CD4-positive, alpha-beta T cell treated with Interleukin-1 beta for 1 hour (primary cell): ENCODE results near the gene GNL3.

ENCODE experiments used
- DNase-seq, 2 donors: peaks; one replicate each; pipeline ENCODE4 v3.0.0-alpha.2; 2020 to 2022

GNL3 gene

DNA sequence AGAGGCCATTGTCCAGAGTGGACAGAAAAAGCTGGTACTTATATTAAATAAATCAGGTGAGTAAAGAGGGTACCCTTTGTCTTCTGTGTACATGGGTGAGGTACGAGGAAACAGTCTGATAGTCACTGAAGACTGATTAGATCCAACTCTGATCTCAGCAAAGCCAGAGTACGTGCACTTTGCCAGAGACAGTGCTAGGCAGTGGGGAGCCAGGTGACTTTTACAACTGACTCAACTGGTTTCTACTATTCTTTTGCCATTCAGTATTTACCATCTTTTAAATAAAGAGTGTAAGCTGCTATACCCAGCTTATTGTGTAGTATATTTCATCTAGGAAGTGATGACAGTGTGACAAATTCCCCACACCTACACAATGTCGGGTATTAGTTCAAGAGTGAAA lies 3.3 kb downstream of the GNL3 start:
- DNase-seq: no peak

DNA sequence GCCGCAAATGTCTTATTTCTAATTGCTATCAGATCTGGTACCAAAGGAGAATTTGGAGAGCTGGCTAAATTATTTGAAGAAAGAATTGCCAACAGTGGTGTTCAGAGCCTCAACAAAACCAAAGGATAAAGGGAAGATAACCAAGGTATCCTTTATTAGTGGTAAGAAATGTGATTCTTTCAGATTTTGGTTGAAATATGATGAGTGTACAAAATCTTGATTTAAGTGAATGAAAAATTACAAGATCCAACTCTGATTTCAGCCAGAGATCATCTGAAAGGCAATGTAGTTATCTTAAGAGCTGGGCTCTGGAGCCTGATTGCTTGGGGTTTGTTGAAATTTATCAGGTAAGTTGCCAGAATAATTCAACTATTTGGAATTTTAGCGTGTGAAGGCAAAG lies 4.7 kb downstream of the GNL3 start:
- DNase-seq: no peak

DNA sequence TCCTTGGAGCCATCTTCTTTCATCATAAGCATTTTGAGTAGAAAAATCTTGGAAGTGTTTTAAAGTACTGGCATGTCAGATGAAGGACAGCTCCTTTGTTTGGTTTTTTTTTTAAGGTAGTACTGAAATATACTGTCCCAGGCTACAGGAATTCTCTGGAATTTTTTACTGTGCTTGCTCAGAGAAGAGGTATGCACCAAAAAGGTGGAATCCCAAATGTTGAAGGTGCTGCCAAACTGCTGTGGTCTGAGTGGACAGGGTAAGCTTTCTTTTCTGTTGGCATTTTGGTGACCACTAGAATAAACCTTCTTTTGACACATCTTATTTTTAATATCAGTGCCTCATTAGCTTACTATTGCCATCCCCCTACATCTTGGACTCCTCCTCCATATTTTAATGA lies 7.2 kb downstream of the GNL3 start:
- no peak for DNase-seq

DNA sequence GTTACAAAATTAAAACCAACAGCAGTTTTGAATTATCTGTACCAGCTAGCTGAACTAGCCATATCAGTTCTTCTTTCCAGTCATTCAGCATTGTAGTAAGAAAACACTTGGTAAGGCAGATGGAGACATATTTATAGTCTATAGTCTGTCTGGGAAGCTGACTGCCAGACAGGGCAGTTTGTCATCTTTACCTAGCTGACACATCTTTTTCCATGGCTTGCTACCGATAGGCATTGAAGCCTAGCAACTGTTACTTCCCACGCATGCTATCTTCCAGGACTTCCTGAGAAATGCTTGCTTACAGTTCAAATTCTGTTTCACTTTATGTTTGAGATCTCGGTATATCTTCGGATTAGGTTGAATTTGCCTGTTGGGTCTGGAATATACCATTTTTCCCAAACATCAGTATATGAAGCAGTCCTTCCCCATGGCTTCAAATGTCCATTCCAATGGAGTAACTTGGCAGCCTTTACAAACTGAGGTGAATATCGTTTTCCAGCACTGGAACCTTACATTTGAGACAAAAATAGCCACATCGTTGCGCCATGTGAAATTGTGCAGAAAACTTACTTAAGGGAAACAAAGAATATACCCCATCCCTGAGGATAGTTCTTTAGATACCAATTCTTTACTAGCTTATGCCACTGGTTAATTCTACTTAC lies 8.8 kb downstream of the GNL3 start:
- no peak for DNase-seq

DNA sequence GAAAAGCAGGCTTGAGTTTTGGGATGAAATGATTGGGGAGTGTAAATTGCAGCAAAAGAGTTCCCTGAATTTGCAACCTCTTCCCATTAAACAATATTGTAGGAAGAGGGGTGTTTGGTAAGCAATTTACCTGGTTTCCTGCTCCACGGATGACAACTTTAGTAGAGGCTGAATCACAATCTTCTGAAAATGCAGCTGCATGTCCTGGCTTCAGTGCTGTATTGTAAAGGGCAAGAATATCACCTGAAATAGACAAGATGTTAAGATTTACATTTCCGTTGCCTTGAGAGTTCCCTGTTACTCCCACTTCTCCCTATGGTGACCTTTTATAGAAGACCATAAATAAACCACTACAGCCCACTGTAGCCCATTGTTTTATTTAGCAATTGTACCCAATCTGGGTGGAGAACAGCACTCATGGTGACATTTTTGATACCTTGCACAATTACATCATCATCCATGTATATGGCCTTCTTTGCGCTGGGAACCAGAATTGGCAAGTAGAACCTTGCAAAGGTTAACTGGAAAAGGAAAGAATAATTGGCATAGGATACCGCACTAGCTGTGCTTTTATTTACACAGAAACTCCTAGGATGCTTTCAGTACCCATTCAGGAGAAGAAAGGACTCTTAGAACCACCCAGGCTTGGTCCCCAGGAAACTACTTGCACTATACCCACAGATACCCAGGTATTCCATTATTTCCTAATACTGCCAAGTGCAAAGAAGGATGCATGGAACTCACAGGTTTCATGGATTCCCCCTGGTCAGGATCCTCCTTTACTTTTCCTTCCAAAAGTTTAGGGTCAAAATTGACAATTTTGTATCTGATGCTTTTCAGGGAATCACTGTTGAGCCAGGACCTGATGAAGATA lies 10.2 kb downstream of the GNL3 start:
- no peak for DNase-seq

DNA sequence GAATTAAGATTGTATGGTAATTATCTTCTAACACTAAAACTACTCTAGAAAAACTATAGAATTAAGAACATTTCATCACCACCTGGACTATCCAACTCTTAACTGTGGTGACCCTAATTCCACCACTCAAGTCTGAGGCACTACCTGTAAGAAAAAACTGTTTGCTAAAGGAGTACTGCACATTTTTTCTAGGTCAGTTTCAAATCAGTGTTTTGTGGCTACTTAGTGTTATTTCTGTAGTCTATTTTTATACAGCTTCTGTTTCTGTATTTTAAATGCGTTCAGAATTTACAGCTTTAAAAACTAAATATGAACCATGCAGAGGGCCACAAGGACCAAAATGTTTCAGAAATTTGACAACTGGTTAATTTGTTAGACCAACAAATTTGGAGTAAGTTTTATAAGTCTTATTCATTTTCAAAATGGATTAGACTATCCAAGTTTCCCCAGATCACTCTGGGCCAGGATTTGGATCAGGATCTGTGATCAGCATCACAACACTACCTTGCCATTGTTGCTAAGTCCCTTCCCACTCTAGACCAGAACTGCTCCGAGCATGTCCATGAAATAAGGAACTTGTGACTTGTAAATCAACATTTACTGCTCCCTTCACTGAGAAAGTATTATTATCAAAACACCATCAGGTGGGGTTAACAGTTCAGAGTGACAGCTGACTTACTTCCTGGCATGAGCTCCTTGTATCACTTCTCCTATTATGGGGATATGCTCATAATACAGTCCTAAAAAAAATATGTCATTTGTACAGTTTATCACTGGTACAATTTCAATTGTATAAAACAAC lies 11.2 kb downstream of the GNL3 start:
- DNase-seq: no peak

DNA sequence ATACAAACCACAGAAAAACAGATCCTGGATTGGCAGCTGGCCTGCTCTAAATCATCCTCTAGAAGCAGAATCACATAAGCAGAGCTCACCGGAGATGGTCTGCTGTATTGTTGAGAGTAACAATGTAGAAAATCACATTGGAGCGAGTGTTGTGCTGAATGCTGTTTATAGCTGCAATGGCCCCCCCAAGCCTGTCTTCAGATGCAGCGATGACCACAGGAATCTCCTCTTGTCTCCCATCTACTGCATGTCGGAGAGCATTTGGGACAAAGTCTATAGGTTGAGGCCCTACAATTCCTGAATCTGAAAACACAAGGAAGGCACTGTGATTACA lies 11.8 kb downstream of the GNL3 start:
- no peak for DNase-seq

DNA sequence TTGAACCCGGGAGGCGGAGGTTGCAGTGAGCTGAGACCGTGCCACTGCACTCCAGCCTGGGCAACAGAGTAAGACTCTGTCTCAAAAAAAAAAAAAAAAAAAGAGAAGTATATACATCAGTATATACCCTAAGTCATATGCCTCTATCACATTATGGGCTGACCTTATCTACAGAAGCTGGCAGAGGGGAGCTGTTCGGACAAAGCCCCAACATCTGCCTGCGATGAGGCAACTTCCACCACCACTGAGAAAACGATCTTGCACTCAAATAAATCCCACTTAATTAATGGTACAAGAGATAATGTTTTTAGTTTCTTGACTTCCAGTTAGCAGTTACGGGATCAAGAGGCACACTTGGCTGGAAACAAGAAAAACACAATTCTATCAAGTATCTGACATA lies 17.5 kb downstream of the GNL3 start:
- no peak for DNase-seq

DNA sequence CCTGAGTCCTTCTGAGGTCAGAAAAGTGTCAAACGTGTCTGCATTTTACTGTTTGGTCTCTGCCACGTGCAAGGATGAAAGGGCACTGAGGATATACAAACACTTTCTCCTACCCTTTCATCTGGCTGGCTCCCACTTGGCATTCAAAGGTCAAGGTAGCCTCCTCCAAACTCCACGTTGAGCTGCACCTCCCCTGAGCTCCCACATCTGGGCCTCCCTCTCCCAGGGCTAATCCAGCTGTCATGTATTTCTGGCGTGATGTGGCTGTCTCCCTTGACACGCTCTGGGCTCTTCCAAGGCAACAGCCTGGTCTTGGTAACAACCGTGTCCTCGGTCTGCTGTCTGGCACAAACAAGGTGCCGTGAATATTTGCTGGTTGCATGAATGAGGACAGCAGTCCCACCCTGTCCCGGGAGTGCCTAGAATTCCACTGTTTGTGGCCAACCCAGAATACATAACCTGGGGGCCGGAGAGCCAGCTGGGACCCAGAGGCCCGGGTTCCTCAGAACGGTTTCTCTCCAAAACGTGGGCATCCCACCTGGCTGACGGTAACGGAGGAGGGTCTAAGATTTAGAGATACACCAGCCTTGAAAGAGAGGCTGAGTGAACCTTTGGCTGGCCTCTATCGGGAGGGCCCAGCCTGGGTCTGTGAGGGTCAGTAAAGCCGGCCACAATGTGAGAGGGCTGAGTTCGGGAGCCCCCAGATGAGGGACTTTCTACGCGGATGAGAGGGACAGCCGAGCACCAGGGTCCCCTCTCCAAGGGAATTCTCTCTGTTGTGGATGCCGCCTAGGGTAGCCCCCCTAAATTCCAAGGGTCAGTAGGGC lies 19.0 kb downstream of the GNL3 start:
- DNase-seq: no peak

DNA sequence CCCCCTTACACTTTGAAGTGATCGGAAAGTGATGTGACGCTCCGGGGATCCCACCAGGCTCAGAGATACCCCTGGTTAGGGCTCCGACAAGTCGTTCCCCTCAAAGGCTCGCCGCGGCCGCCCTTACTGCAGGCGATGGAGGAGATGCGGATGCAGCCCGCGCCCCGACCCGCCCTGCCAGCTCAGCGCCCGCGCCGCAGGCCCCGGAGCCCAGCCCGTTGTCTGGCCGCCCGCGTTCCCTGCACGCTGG lies 19.5 kb downstream of the GNL3 start:
- no peak for DNase-seq

DNA sequence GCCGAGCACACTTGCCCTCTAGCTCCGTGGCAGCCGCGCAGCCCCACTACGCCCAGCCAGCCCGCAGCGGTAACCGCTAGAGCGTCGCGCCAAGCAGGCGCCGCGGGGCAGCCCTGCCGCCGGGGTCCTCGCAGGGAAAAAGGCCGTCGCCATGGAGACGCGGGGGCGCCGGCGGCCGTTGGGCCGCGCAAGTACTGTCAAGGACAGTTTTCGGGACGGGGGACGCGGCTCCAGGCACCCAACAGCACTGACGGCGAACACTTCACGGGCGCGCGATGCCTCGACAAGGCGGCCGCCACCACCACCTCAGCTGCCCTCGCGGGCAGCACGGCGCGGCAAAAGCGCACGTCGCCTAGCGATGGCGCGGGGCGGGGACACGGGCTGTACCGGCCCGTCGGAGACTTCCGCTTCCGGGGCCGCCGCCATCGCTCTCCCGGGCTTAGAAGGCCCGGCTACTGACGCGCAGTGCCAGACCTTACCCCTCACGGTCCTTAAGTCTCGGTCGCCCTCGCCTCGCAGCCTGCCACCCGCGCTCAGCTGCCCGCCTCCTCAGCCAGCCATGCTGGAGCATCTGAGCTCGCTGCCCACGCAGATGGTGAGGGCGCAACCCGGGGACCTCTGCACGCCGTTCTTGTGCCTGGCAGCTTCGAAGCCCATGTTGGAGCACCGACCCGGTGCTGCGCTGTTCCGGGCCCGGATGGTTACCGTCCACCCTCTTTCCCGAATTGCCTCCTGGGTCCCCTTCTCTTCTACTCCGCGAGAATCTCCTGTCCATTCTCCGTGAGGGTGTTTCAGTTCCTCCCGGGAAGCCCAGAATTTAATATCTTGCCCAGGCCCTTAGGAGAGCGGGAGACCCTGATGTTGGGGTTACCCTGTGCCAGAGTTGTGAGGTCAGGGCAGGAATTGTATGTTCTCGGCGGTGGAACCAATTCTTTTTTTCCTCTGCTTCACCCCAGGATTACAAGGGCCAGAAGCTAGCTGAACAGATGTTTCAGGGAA lies 20.2 kb downstream of the GNL3 start, which contains the start of the genes GLT8D1 and SPCS1:
TSS of gene GLT8D1 (minus strand) at position 104 of the 999 bp plus-strand sequence. CDS start 5,331 bp downstream, outside the sequence.
TSS of gene SPCS1 (plus strand) at position 419 of the 999 bp plus-strand sequence. CDS start at position 560, 141 bp downstream.
- peak; percentile 86 for DNase-seq

DNA sequence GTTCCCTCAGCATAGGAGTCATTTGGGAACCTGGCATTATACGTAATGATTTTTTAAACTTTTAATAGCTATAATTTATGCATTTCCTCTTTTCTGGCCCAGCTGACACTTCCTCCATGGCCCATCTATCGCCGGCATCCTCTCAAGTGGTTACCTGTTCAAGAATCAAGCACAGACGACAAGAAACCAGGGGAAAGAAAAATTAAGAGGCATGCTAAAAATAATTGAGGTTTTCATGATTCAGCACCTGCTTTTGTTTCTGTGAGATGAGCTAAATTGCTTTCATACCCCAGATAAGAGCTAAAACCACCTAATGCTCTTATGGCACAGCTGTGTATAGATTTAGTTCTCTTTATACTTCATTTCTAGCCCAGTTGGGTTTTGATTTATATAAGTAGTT lies 21.8 kb downstream of the GNL3 start:
- no peak for DNase-seq

DNA sequence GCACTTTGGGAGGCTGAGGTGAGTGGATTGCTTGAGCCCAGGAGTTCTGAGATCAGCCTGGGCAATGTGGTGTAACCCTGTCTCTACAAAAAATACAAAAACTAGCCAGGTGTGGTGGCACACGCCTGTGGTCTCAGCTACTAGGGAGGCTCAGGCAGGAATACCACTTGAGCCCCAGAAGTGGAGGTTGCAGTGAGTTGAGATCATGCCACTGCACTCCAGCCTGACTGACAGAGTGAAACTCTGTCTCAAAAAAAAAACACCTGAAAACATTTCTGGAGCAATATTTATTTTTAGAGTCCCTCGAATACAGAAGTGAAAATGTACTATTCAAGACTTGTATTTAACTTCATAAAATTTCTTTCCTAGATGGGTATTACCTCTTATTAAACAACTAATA lies 24.7 kb downstream of the GNL3 start:
- no peak for DNase-seq

DNA sequence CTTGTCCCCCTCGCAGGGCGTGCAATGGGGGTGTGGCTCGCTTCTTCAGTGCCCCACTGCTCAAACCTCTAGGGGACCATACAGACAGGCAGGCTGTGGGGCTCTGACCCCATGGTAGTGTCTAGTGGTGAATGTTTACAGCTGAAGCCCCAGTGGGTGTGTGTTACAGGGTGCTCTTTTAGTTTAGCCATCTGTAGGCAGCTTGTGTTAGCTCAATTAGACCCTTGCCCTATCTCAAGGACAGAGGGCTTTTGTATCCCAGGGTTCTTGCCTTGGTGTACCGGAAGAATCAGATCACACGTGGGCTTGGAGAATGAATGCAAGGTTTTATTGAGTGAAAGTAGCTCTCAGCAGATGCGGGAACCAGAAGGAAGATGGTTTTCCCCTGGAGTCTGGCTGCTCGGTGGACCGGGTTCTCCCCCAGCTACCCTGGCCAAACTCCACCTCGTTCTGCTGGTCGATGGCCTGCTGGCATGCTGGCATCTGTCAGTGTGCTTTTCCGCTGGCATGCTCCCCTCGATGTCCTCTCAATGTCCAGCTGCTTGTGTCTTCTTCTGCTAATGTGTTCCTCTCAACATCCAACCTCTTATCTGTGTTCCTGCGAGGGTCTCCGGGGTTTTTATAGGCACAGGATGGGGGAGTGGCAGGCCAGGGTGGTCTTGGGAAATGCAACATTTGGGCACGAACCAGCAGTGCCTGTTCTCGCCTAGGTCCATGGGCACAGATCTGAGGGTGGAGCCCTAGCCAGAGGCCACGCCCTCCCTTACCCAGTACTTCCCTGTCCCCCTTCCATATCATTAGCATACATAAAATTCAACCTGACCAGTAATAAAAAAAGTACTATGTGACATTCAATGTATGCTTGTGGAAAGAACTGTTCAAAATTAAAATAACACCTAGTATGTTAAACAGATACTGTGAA lies 26.7 kb downstream of the GNL3 start:
- no peak for DNase-seq

DNA sequence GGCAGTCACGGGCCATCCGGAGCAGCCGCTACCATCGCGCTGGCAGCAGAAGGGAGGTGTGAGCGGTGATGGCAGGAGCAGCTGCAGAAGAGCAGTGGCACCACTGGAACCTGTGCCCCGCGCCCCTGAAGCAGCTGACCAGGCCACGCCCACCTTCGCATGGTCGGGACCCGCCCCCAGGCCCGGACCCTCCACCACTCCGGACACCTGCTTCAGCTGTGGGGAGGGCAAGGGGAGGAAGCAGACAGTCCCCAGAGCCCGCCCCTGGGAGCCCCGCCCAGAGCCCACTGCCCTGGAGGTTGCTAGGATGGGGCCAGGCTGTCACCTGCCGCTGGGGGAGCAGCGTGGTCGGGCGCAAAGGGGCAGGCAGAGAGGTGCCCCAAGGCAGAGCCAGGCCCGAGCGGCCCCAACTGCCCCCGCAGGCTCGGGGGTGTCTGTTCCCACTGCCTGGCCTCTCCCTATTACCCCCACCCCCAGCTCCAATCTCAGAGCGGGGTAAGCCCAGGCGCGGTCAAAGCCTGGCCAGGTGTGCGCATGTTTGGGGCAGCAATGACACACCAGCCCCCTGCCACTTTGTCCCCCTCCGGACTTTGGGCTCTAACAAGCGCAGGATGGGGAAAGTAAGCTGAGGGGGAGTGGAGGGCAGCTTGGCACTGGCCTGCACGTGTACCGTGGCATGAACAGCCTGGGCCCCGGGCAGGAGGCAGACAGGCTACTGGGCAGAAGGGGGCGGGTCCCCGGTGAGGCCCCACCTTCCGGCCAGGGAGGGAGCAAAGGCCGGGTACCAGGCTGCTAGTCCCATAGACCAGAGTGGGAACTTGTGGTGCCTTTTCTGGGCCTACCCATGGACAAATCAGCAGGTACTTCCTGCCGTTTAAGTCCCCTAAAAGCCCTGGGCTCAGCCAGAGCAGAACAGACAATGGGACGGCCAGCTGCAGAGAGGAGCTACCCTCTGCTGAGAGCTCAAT lies 28.8 kb downstream of the GNL3 start:
- DNase-seq: no peak

DNA sequence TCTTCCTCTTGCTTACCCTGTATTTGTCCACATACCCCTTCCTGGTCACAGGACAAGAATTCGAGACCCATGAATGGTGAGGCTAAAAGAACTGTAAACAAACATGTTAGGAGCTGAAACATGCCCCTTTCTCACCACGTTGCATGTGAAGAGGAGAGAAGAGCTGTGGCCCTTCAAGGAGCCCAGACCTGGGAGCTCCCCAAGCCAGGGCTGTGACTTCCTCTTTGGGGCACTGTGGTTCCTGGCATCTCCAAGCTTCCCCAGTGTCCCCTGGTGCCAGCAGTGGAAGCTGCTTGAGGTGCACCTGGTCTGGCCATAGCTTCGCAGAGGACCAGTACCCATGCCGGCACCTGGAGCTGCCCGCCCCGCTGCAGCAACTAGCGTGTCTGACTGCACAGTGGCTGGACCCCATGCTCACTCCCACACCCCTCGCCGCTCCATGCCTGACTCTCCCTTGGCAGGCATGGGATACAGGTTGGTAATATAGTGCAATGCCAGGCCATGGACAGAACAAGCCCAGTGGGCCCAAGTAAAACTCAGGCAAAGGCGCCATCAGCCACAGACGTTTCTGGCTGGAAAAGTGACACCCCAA lies 30.0 kb downstream of the GNL3 start:
- DNase-seq: no peak

DNA sequence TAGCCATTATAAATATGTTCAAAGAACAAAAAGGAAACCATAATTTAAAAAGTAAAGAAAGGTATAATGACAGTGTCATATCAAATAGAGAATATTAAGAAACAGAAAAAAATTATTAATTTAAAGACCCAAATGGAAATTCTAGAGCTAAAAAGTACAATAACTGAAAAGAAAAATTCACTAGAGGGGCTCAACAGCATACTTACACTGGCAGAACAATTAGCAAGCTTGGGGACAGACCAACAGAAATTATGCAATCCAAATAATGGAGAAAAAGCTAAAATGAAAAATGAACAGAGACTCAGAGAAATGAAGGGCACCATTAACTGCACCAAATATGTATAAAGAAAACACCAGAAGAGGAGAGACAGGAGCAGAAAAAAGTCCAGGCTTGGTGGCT lies 33.8 kb downstream of the GNL3 start:
- DNase-seq: no peak

DNA sequence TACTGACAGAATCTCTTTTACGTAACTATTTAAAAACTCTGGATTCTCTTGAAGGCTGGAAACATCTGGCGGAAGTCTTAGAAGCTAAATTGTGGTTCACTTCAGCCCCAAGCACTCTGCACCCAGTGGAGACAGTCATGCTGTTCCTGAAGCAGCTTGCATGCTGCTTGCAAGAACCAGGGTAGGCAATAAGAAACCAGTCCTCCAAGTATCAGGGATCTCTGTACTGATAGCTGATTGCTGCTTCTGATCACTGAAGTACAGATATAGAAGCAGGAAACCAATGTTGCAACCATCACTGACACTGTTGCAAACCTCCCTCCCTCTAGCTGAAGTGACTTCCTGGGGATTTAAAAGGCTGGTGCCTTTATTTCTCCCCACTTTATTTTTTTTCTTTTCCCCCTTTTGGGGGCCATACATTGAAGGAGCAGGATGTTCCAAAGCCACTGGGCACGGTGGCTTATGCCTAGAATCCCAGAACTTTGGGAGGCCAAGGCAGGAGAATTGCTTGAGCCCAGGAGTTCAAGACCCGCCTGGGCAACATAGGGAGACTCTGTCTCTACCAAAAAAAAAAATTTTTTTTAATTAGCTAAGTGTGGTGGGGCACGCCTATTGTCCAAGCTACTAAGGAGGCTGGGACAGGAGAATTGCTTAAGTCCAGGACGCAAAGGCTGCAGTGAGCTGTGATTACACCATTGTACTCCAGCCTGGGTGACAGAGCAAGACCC lies 35.3 kb downstream of the GNL3 start:
- peak; percentile 23 to 24 for DNase-seq
